ENCODE measurements around the gene LSM2.

LSM2 gene

GRCh38 chr6:31830886-31831335 is 24.1 kb upstream of the LSM2 start:
- TF ChIP-seq REST (IDR thresholded peaks at IDR 0.05; ENCODE audit: insufficient read depth in 1 of 2, low read depth in 2 of 2, low read length in 2 of 2): no peak
- no peak; the same call in 1 of the 2 replicates for TF ChIP-seq SIN3A (IDR thresholded peaks at IDR 0.05; ENCODE audit: borderline replicate concordance, insufficient read depth, low read length)
- TF ChIP-seq FOXP2 (optimal IDR thresholded peaks at IDR 0.05; ENCODE audit: borderline replicate concordance, extremely low read depth, extremely low read length, insufficient read depth): no peak

GRCh38 chr6:31829633-31830283 is 23.0 kb upstream of the LSM2 start:
- TF ChIP-seq POLR2AphosphoS5 (IDR thresholded peaks at IDR 0.05; ENCODE audit: low read depth, low read length) (no peak), REST (IDR thresholded peaks at IDR 0.05; ENCODE audit: insufficient read depth in 1 of 2, low read depth in 2 of 2, low read length in 2 of 2) (no peak), SIN3A (IDR thresholded peaks at IDR 0.05; ENCODE audit: borderline replicate concordance, insufficient read depth, low read length) (no peak), TAF1 (IDR thresholded peaks at IDR 0.05; ENCODE audit: borderline replicate concordance, insufficient read depth, low read length) (no peak), FOXP2 (optimal IDR thresholded peaks at IDR 0.05; ENCODE audit: borderline replicate concordance, extremely low read depth, extremely low read length, insufficient read depth) (no peak)

- TF ChIP-seq POLR2AphosphoS5 (IDR thresholded peaks at IDR 0.05; ENCODE audit: low read depth, low read length): peak; percentile 100
- peak; percentile 97; the same call in 1 of the 2 replicates for TF ChIP-seq TAF1 (IDR thresholded peaks at IDR 0.05; ENCODE audit: borderline replicate concordance, insufficient read depth, low read length)
- peak in 1 of 2 experiments; percentile 63; a peak in 1 of 4 replicates for TF ChIP-seq REST (IDR thresholded peaks at IDR 0.05; ENCODE audit: insufficient read depth in 1 of 2, low read depth in 2 of 2, low read length in 2 of 2)
- peak; percentile 20; the same call in 1 of the 2 replicates for TF ChIP-seq SIN3A (IDR thresholded peaks at IDR 0.05; ENCODE audit: borderline replicate concordance, insufficient read depth, low read length)
- TF ChIP-seq FOXP2 (optimal IDR thresholded peaks at IDR 0.05; ENCODE audit: borderline replicate concordance, extremely low read depth, extremely low read length, insufficient read depth): peak; percentile 50
Observed at GRCh38 chr6:31827286-31828079, 20.7 kb upstream of the LSM2 start, which contains the start of gene HSPA1B. HSPA1B (plus strand) TSS chr6:31827738; CDS start chr6:31827951, 213 bp downstream.

GRCh38 chr6:31826793-31827285 is 20.1 kb upstream of the LSM2 start:
- TF ChIP-seq FOXP2 (optimal IDR thresholded peaks at IDR 0.05; ENCODE audit: borderline replicate concordance, extremely low read depth, extremely low read length, insufficient read depth): no peak
- TF ChIP-seq POLR2AphosphoS5 (IDR thresholded peaks at IDR 0.05; ENCODE audit: low read depth, low read length): peak; percentile 25; the same call in 1 of the 2 replicates
- TF ChIP-seq TAF1 (IDR thresholded peaks at IDR 0.05; ENCODE audit: borderline replicate concordance, insufficient read depth, low read length): peak; percentile 55; the same call in 1 of the 2 replicates
- TF ChIP-seq REST (IDR thresholded peaks at IDR 0.05; ENCODE audit: insufficient read depth in 1 of 2, low read depth in 2 of 2, low read length in 2 of 2): no peak
- TF ChIP-seq SIN3A (IDR thresholded peaks at IDR 0.05; ENCODE audit: borderline replicate concordance, insufficient read depth, low read length): no peak
